Neuron (in vitro differentiated cells): Measurements from ENCODE around the gene GALNT6.
"Not testable (repeated sequence)": the region's sequence is repeated elsewhere in the genome, so short reads cannot be mapped to it uniquely, and the experiment has no call there.

Source experiments
- H2AFZ ChIP-seq: one replicate; pipeline ENCODE4 v1.6.1; 2013; ENCODE audit warnings: low read depth, mild to moderate bottlenecking, inconsistent platforms, low read length, moderate library complexity
- H3K27me3 ChIP-seq: one replicate; pipeline ENCODE4 v1.6.1; 2013; ENCODE audit warnings: low read length; ENCODE audit not compliant: insufficient read depth
- H3K36me3 ChIP-seq: one replicate; pipeline ENCODE4 v1.6.1; 2013; ENCODE audit warnings: low read length; ENCODE audit not compliant: insufficient read depth
- H3K4me1 ChIP-seq: one replicate; pipeline ENCODE4 v1.6.1; 2013; ENCODE audit warnings: low read length; ENCODE audit not compliant: insufficient read depth
- H3K4me3 ChIP-seq: 2 replicates; pipeline ENCODE4 v1.5.1; 2013; ENCODE audit warnings: mild to moderate bottlenecking, low read length, moderate library complexity
- H3K9me3 ChIP-seq: one replicate; pipeline ENCODE4 v1.6.1; 2013; ENCODE audit warnings: low read length

GALNT6 gene

DNA sequence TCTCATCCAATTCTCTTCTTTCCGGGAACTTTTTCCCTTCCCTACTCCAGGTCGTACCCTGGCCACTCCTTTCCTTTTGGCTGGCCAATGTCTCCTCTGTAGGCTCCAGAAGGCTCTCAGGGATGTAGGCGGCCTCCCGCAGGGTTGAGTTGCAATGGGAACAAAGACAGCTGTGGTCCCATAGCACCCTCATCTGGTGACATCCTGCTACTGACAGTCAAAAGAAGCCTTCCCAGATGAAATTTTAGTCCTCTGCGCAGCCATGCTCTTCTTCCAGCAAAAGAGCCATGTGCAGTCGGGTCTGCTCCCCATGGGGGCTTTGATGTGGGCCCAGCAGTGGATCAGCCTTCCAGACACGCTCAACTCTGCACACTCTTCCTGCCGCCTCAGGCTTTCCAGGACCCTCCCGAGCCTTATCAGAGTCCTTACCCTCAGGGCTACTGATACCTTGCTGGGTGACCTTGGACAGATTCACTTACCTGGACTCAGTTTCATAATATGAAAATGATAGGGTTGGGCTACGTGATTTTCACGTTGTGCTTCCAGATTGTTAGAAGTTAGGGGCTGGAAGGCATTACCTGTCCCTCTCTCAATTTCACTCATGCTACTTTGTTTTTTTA, 39.2 kb downstream of the GALNT6 start:
- H3K4me3 ChIP-seq = no peak overlapping the region
- H3K9me3 ChIP-seq = no peaks in the 10 kb centered on the region
- no peaks in the 10 kb centered on the region for H3K27me3 ChIP-seq
- H2AFZ ChIP-seq = no peak overlapping the region
- H3K36me3 ChIP-seq = no peaks in the 10 kb centered on the region
- no peaks in the 10 kb centered on the region for H3K4me1 ChIP-seq

DNA sequence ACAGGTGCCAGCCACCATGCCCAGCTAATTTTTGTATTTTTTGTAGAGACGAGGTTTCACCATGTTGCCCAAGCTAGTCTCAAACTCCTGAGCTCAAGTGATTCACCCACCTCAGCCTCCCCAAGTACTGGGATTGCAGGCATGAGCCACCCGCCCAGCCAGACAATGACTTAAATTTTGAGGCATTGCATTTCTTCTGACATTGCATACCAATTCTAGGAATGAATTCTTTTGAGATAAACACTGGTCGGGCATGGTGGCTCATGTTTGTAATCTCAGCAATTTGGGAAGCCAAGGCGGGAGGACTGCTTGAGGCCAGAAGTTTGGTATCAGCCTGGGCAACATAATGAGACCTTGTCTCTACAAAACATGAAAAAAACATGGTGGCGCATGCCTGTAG, 42.2 kb downstream of the GALNT6 start:
- H3K4me1 ChIP-seq = no peaks in the 10 kb centered on the region
- H2AFZ ChIP-seq = no peak overlapping the region
- no peak overlapping the region for H3K4me3 ChIP-seq
- H3K9me3 ChIP-seq = no peaks in the 10 kb centered on the region
- H3K27me3 ChIP-seq = no peaks in the 10 kb centered on the region
- no peaks in the 10 kb centered on the region for H3K36me3 ChIP-seq

DNA sequence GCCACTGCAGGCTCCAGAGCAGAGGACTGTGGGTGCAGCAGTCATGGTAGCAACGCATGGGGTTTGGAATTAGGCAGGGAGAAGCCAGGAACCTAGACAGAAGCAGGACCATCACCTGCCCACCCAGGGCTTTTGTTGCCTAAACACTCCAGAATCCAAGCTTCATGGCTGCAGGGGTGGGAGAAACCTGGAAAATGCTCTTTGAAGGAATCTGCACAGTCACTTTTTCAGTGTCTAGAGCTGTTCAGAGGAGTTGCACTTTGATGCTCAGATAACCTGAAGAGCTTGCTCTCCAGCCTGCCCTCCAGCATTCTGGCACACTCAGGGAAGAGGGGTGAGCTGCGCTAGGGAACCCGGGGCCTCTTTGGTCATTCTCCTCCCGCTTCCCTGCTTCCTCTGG, 43.1 kb downstream of the GALNT6 start:
- H3K4me1 ChIP-seq = no peaks in the 10 kb centered on the region
- H3K27me3 ChIP-seq = no peaks in the 10 kb centered on the region
- H3K36me3 ChIP-seq = no peaks in the 10 kb centered on the region
- no peaks in the 10 kb centered on the region for H3K9me3 ChIP-seq
- H2AFZ ChIP-seq = no peak overlapping the region
- no peak overlapping the region for H3K4me3 ChIP-seq

DNA sequence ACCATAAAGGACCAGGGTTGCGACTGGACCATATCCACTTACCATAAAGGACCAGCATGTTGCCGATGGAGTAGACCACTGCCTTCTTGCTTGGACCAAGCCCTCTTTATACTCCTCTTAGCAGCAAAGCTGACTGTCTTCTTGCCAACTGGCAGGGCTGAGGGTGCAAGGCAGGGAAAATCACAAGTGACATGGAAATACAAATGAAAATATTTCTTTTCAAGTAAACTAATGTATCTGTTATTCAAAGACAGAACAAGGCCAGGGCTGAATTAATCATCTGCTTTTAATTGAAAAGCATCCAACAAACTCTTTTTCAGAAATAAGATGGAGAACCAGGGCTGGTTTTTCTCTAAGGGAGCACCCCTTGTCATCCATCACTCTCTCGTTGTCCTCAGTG, 44.6 kb downstream of the GALNT6 start, which contains the start of gene CELA1:
Gene CELA1 (minus strand): TSS at position 99 of the 400 bp plus-strand sequence. CDS start 41 bp downstream, at position 58.
- Histone ChIP-seq H3K4me3 (no peak within 1 kb of the TSS), H3K4me1 (no peaks in the 10 kb centered on the region), H3K9me3 (no peaks in the 10 kb centered on the region), H3K27me3 (no peaks in the 10 kb centered on the region), H2AFZ (no peak within 1 kb of the TSS), H3K36me3 (no peaks in the 10 kb centered on the region)

DNA sequence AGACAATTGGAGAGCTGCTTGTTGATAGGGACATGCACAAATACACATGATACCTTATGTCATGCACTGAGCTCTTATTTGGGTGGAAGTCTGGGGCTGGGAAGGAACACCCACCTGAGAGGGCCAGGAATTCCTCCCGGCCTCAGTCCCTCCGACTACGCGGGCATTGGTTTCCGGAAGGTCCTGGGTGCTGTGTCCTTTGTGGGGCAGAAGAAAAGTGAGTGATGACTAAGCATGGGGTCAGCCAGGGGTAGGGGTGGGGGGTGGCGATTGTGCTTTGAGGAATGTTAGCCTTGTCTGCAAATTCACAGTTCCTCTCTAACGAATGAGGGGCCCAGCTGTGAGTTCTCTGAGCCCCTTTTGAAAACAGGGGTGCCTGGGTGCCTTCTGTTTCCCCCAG, 45.5 kb downstream of the GALNT6 start:
- peaks cover 2% of the 10 kb centered on the region for H3K4me1 ChIP-seq
- no peak overlapping the region for H3K4me3 ChIP-seq
- H3K9me3 ChIP-seq = no peaks in the 10 kb centered on the region
- H3K36me3 ChIP-seq = no peaks in the 10 kb centered on the region
- no peak overlapping the region for H2AFZ ChIP-seq
- H3K27me3 ChIP-seq = no peaks in the 10 kb centered on the region

DNA sequence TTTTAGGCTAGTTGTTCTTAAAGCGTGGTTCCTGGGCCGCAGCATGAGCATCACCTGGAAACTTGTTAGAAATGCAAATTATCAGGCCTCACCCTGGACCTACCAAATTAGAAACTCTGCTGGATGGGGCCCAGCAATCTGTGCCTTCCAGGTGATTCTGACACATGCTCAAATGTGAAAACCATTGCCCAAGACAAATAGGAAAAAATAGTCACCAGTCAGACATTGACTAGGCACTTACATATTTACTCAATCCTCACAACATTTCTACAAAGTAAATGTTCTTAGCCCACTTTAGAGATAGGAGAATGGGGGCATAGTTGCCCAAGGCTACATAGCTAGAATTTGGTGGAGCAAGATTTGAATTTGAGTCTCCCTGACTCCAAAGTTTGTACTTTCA, 48.0 kb downstream of the GALNT6 start:
- H3K9me3 ChIP-seq = no peaks in the 10 kb centered on the region
- H3K36me3 ChIP-seq = no peaks in the 10 kb centered on the region
- peaks cover 2% of the 10 kb centered on the region for H3K4me1 ChIP-seq
- no peak overlapping the region for H2AFZ ChIP-seq
- no peaks in the 10 kb centered on the region for H3K27me3 ChIP-seq
- H3K4me3 ChIP-seq = no peak overlapping the region

DNA sequence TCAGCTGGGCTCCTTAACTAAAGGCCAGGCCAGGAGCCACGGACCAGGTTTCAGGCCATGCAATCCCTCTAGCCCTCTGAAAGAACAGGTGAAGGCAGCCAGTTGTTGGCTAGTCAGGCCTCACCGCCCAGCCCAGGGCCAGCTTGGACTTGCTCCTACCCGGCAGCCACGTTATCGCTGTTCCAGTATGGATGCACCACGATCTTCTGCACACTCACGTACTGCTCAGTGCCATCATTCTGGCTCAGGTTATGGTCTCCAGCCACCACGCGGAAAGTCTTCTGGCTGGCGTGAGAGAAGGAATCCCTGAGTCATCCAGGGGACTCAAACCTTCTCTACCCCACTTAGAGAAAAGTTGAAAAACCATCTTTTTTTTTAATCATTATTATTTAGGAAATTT, 48.8 kb downstream of the GALNT6 start:
- H3K4me3 ChIP-seq = no peak overlapping the region
- peaks cover 2% of the 10 kb centered on the region for H3K4me1 ChIP-seq
- H3K36me3 ChIP-seq = no peaks in the 10 kb centered on the region
- no peaks in the 10 kb centered on the region for H3K9me3 ChIP-seq
- no peak overlapping the region for H2AFZ ChIP-seq
- no peaks in the 10 kb centered on the region for H3K27me3 ChIP-seq

DNA sequence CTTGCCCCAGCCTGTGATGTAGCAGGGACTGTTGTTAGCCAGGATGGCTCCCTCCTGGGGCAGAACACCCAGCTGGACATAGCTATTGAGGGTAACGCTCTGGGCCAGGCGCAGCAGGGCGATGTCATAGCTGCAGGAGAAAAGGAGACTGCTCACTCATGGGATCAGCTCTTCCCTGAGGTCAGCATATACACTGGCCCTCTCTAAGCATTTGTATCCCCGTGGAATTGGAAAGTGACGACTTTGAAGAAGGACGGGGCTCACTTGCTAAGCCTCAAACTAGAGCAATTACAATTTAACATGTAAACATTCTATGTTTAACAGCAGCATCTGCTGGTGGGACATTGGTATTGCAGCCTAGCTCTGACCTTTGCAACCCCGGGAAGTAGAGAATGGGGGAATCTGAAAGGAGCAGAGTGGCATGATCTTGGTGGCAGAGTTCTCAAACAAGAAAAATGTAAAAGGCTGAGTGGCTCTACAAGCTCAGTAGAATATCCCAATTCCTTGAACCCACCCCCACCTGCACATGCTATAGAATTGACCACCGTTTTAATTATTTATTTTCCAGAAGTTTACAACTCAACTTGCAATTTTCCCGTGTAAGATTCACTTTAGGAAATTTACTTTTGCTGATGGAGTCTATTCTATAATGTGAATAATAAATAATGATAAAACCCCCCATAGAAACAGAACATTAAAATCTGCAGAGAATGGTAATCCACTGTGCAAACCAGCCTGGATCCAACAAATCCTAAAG, 49.8 kb downstream of the GALNT6 start:
- no peaks in the 10 kb centered on the region for H3K36me3 ChIP-seq
- no peaks in the 10 kb centered on the region for H3K9me3 ChIP-seq
- H3K4me3 ChIP-seq = no peak overlapping the region
- peaks cover 2% of the 10 kb centered on the region for H3K4me1 ChIP-seq
- no peak overlapping the region for H2AFZ ChIP-seq
- H3K27me3 ChIP-seq = no peaks in the 10 kb centered on the region

DNA sequence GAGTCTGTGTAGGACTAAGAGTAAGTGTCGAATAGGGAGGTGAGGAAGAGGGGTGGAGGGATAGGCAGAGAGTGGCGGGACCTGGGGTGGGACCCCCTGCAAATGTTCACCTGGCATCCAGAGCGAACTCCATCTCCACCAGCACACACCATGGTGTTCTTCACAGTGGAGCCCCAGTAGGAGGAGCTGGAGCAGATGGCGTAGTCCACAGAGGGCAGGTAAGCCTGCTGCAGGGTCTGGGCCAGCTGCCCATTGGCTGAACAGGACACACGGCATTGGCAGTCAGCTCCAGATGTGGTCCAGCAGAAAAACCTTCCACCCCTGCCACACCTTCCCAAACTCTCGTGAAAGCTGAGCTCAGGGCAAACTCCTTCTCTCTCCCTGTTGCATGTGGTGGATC, 51.5 kb downstream of the GALNT6 start:
- no peak overlapping the region for H2AFZ ChIP-seq
- H3K27me3 ChIP-seq = peaks cover 2% of the 10 kb centered on the region
- H3K4me1 ChIP-seq = peaks cover 2% of the 10 kb centered on the region
- no peaks in the 10 kb centered on the region for H3K9me3 ChIP-seq
- H3K4me3 ChIP-seq = no peak overlapping the region
- no peaks in the 10 kb centered on the region for H3K36me3 ChIP-seq

DNA sequence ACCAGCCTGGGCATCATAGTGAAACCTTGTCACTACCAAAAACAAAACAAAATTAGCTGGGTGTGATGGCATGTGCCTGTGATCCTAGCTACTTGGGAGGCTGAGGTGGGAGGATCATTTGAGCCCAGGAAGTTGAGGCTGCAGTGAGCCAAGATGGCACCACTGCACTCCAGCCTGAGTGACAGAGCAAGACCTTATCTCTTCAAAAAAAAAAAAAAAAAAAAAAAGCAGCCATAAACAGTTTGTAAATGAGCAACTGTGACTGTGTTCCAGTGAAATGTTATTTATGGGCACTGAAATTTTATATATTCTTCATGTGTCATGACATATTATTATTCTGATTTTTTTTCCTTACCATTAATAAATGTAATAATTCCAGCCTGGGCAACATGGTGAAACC, 53.9 kb downstream of the GALNT6 start:
- not testable (repeated sequence) for H2AFZ ChIP-seq, H3K4me3 ChIP-seq, H3K4me1 ChIP-seq, H3K9me3 ChIP-seq, H3K27me3 ChIP-seq, H3K36me3 ChIP-seq

DNA sequence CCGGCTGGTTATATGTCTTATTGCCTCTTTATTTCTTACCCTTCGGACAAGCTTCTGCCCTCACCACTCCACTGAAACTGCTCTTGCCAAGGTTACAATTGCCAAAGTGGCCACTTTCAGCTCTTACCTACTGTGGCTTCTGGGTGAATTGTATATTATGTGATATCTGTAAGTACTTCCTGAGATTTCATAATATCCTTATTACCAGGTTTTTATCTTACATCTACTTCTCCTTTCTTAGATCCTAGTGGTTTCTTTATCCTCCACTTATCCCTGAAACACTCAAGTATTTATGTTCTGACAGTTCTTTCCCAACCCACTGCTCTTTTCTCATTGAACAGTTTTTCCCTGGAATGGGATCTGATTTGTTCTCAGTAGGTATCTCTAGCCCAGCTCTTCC, 55.3 kb downstream of the GALNT6 start:
- H3K4me3 ChIP-seq = no peak overlapping the region
- no peaks in the 10 kb centered on the region for H3K36me3 ChIP-seq
- H2AFZ ChIP-seq = no peak overlapping the region
- no peaks in the 10 kb centered on the region for H3K4me1 ChIP-seq
- H3K27me3 ChIP-seq = peaks cover 2% of the 10 kb centered on the region
- no peaks in the 10 kb centered on the region for H3K9me3 ChIP-seq

DNA sequence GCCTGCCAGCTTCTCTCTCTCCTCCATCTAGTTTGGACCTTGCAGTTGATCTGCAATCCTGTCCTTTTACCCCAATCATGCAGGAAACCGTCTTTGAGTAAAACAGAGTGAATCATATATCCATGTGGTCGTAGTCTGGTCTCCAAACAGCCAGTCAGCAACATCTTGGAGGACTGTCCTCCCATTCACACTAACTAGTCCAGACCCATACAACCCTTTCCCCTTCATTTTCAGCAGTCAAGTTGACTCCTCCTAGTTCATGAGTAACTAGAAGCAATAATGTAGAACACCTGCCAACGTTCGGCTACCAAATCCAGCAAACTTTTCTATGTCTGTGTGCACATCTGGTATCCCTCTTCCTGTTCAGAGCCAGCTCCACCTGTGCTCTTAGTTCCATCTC, 56.4 kb downstream of the GALNT6 start:
- H3K4me3 ChIP-seq = no peak overlapping the region
- no peak overlapping the region for H2AFZ ChIP-seq
- H3K36me3 ChIP-seq = no peaks in the 10 kb centered on the region
- H3K27me3 ChIP-seq = peaks cover 2% of the 10 kb centered on the region
- H3K9me3 ChIP-seq = no peaks in the 10 kb centered on the region
- no peaks in the 10 kb centered on the region for H3K4me1 ChIP-seq

DNA sequence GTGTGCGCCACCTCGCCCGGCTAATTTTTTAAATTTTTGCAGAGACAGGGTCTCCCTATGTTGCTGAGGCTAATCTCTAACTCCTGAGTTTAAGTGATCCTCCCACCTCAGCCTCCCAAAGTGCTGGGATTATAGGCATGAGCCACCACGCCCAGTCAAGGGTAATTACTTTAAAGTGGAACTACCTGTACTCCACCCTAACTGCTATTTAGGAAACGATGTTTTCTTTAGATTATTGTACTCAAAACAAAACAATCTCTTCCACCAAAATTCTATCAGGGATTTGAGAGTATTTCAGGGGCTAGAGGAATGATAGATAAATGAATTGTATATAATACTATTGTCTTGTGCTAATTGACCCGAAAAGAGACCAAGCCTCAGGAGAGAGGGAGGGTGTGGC, 57.7 kb downstream of the GALNT6 start:
- Histone ChIP-seq H3K4me3 (no peak overlapping the region), H3K9me3 (no peaks in the 10 kb centered on the region), H2AFZ (no peak overlapping the region)

DNA sequence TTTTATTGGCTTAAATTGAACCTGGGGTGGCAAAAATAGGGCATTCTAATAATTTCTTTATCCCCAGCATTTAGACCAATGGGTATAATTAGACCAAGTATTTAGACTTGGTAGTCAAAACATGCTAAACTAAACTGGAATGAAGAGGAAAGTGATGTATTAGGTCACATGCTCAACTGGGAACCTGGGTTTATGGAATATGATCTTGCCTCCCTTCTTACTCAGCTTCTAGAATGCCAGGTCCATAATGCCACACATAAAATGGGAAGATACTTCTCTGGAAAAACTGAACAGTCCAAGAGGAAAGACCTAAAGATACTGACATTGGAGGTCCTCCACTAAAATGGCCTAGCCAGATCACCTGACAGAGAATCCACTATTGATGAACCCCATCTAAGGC, 61.0 kb downstream of the GALNT6 start:
- Histone ChIP-seq H3K36me3 (no peaks in the 10 kb centered on the region), H3K9me3 (no peaks in the 10 kb centered on the region), H3K4me3 (no peak overlapping the region), H3K4me1 (peaks cover 5% of the 10 kb centered on the region), H2AFZ (no peak overlapping the region), H3K27me3 (no peaks in the 10 kb centered on the region)

More for the DNA sequence above, 57.7 kb downstream of the GALNT6 start:
- Histone ChIP-seq H3K36me3 (no peaks in the 10 kb centered on the region), H3K4me1 (no peaks in the 10 kb centered on the region), H3K27me3 (peaks cover 2% of the 10 kb centered on the region)
